OCI-LY3 (cell line): ENCODE results near the gene UBE2S.

Experiments
- H2AFZ ChIP-seq: fragments of 200-600, 300-600 bp; shearing (Covaris generic); 2 replicates; pipeline ENCODE4 v1.6.0; 2014; ENCODE audit warnings: antibody characterized with exemption, low read depth, low read length
- H3K27ac ChIP-seq: fragments of 200-600, 300-600 bp; sonication (generic); 2 replicates; pipeline ENCODE4 v1.5.1; 2014; ENCODE audit warnings: mild to moderate bottlenecking, low read length, moderate library complexity, mixed read lengths
- H3K27me3 ChIP-seq: fragments of 200-600, 300-600 bp; sonication (generic); 2 replicates; pipeline ENCODE4 v1.6.1; 2014; ENCODE audit warnings: low read depth, low read length, mixed read lengths
- H3K36me3 ChIP-seq: fragments of 200-600, 300-600 bp; sonication (generic); replicated peaks from 2 replicates; pipeline ENCODE3; 2014; ENCODE audit warnings: low read depth, low read length, mixed read lengths
- H3K4me1 ChIP-seq: fragments of 300-600, 200-600 bp; sonication (generic); 2 replicates; pipeline ENCODE4 v1.6.1; 2014; ENCODE audit warnings: low read length, mixed read lengths
- H3K4me2 ChIP-seq: fragments of 200-600, 300-600 bp; sonication (generic); 2 replicates; pipeline ENCODE4 v1.6.1; 2014; ENCODE audit warnings: low read length, mixed read lengths
- H3K4me3 ChIP-seq: fragments of 300-600, 200-600 bp; sonication (generic); 2 replicates; pipeline ENCODE4 v1.5.1; 2014; ENCODE audit warnings: antibody characterized with exemption, mild to moderate bottlenecking, low read length, moderate library complexity
- H3K79me2 ChIP-seq: fragments of 300-600, 200-600 bp; shearing (Covaris generic); 2 replicates; pipeline ENCODE4 v1.6.1; 2014; ENCODE audit warnings: mild to moderate bottlenecking, low read length, mixed read lengths
- H3K9ac ChIP-seq: fragments of 300-600, 200-600 bp; shearing (Covaris generic); 2 replicates; pipeline ENCODE4 v1.6.0; 2014; ENCODE audit warnings: mild to moderate bottlenecking, low read length, moderate library complexity
- H3K9me3 ChIP-seq: fragments of 200-600, 300-600 bp; shearing (Covaris generic); 2 replicates; pipeline ENCODE4 v1.6.1; 2014; ENCODE audit warnings: low read length, mixed read lengths; ENCODE audit not compliant: insufficient read depth
- H4K20me1 ChIP-seq: fragments of 200-600, 300-600 bp; sonication (generic); 2 replicates; pipeline ENCODE4 v1.6.1; 2016; ENCODE audit warnings: low read length, mixed read lengths; ENCODE audit not compliant: insufficient read depth
- CTCF ChIP-seq: fragments of 200-600, 300-600 bp; sonication (generic); IDR thresholded peaks from 2 replicates; pipeline ENCODE4 v1.5.1; 2014; ENCODE audit warnings: antibody characterized with exemption, low read length, low read depth
- EZH2phosphoT487 ChIP-seq: fragments of 200-600 bp; shearing (Covaris generic); IDR thresholded peaks from 2 replicates; pipeline ENCODE4 v1.6.1; 2018; ENCODE audit warnings: antibody characterized with exemption, mixed run types, low read depth

The UBE2S gene

DNA sequence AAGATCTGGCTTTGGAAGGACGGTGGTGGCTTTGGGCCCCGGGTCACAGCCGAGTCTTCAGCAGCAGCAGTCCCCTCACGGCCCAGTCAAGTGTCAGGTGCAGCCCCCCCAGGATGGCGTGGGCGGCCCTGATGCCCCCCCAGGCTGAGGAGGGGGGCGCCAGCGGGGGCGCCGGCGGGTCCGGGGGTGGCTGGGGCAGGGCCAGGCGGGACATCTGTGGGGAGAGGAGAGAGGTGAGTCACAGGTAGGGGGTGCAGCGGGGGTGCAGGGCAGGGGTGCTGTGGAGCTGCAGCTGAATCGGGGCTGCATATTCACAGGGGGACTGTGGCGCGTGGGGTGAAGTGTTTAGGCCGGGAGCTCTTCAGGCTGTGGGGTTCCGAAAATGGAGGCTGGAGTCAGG lies 41.6 kb downstream of the UBE2S start:
- no peaks in the 10 kb centered on the region for H4K20me1 ChIP-seq
- H3K9ac ChIP-seq, result no peak overlapping the region
- no peak overlapping the region for H2AFZ ChIP-seq
- no peak overlapping the region for H3K27ac ChIP-seq
- no peaks in the 10 kb centered on the region for H3K36me3 ChIP-seq
- no peaks in the 10 kb centered on the region for H3K79me2 ChIP-seq
- no peak overlapping the region for H3K4me2 ChIP-seq
- no peaks in the 10 kb centered on the region for H3K4me1 ChIP-seq
- 0 out of 2 replicates have a peak, but pooled peaks cover 4% of the 10 kb centered on the region for H3K27me3 ChIP-seq
- H3K9me3 ChIP-seq, result no peaks in the 10 kb centered on the region
- no peak overlapping the region for H3K4me3 ChIP-seq
- no peak for TF ChIP-seq CTCF

DNA sequence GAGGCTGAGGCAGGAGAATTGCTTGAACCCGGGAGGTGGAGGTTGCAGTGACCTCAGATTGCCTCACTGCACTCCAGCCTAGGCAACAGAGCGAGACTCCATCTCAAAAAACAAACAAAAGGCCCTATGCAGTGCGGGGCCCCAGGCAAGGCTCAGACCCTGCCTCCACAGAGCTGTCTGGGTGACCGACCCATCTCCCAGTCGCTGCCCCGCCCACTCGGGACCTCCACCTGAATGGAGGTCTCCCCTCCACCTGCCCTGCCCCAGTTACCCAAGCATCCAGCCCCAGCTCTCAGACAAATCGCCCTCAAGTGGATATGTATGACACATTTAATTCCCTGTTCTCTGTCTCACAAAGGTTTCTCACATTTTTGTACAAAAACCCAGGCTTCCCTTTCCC lies 42.3 kb downstream of the UBE2S start:
- Histone ChIP-seq H3K36me3 (no peaks in the 10 kb centered on the region), H3K4me1 (no peaks in the 10 kb centered on the region), H3K4me2 (no peak overlapping the region), H3K27me3 (no peaks in the 10 kb centered on the region), H3K9me3 (no peaks in the 10 kb centered on the region), H4K20me1 (no peaks in the 10 kb centered on the region), H2AFZ (no peak overlapping the region), H3K79me2 (no peaks in the 10 kb centered on the region), H3K27ac (no peak overlapping the region), H3K4me3 (no peak overlapping the region), H3K9ac (no peak overlapping the region)
- TF ChIP-seq CTCF, result no peak
- TF ChIP-seq EZH2phosphoT487, result no peak

DNA sequence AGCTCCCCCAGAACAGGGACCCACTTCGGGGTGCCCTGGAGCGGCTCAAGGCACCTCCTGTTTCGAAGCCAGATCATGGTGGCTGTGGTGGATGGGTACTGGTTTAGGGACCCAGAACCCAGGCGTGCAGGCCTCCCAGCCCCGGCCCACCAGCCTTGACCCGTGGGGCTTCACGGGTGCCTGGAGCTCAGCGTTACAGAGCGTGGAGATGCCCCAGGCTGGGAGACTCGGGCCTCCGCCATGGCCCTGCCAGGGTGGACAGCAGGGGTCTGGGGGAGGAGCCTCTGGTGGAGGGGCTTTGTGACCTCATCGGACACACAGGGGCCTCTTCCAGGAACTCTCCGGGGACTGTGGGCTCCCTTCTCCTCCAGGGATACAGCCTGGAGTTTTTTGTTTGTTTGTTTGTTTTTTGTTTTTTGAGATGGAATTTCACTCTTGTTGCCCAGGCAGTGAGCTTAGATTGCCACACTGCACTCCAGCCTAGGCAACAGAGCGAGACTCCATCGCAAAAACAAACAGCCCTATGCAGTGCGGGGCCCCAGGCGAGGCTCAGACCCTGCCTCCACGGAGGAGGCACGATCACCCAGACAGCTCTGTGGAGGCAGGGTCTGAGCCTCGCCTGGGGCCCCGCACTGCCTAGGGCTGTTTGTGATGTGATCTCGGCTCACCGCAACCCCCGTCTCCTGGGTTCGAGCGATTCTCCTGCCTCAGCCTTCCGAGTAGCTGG lies 44.4 kb downstream of the UBE2S start, which contains the start of gene GARIN5B:
TSS of gene GARIN5B (minus strand) at position 271 of the 727 bp plus-strand sequence. CDS start at position 77, 194 bp downstream.
- Histone ChIP-seq H3K4me3 (no peak within 1 kb of the TSS), H3K9me3 (no peaks in the 10 kb centered on the region), H3K9ac (no peak within 1 kb of the TSS), H3K4me1 (no peaks in the 10 kb centered on the region), H4K20me1 (no peaks in the 10 kb centered on the region), H3K36me3 (no peaks in the 10 kb centered on the region), H3K79me2 (no peaks in the 10 kb centered on the region), H3K4me2 (no peak within 1 kb of the TSS), H3K27ac (no peak within 1 kb of the TSS), H3K27me3 (no peaks in the 10 kb centered on the region), H2AFZ (no peak within 1 kb of the TSS)
- no peak for TF ChIP-seq EZH2phosphoT487

GRCh38 chr19:55362174-55362989 lies 45.2 kb downstream of the UBE2S start:
- TF ChIP-seq CTCF, result no peak
- TF ChIP-seq EZH2phosphoT487, result no peak
- no peak overlapping the region for H3K4me2 ChIP-seq
- H3K36me3 ChIP-seq, result no peaks in the 10 kb centered on the region
- H3K27me3 ChIP-seq, result peaks cover 2% of the 10 kb centered on the region; the same call in 1 of the 2 replicates
- no peaks in the 10 kb centered on the region for H3K79me2 ChIP-seq
- H3K4me3 ChIP-seq, result no peak overlapping the region
- H3K4me1 ChIP-seq, result no peaks in the 10 kb centered on the region
- no peaks in the 10 kb centered on the region for H4K20me1 ChIP-seq
- H3K9me3 ChIP-seq, result no peaks in the 10 kb centered on the region
- no peak overlapping the region for H3K27ac ChIP-seq
- no peak overlapping the region for H2AFZ ChIP-seq
- no peak overlapping the region for H3K9ac ChIP-seq
